Lung (tissue), 12 donors: Measurements from ENCODE around the gene KRTAP12-2. TPM values are rescaled to one million over a fixed set of nuclear protein-coding genes. Genes with fewer than 3 reads are reported as not detected.

ENCODE experiments used
- ATAC-seq: fragments of 200-7000 bp; cut with Tn5 transposase; one replicate; pipeline ENCODE4 v1.9.1; 2020; ENCODE audit warnings: moderate number of reproducible peaks; ENCODE audit not compliant: insufficient read depth, low FRiP score
- DNase-seq, 3 donors: peaks; one replicate each; pipeline ENCODE4 v3.0.0-alpha.2; 2013 to 2017
- H3K27ac ChIP-seq, 2 donors: one replicate each; pipeline ENCODE4 v1.5.1; 2013; ENCODE audit warnings: mild to moderate bottlenecking in 2 of 2, moderate library complexity in 2 of 2, control low read depth in 1 of 2, inconsistent platforms in 1 of 2, low read depth in 1 of 2, low read length in 1 of 2
- H3K27me3 ChIP-seq, 3 donors: one replicate each; pipeline ENCODE4 v1.5.1; 2013; ENCODE audit warnings: low read length in 2 of 3; ENCODE audit not compliant: control insufficient read depth in 3 of 3, insufficient read depth in 3 of 3
- H3K36me3 ChIP-seq, 4 donors: one replicate each; pipeline ENCODE4 v1.5.1; 2013; ENCODE audit warnings: low read length in 4 of 4, mild to moderate bottlenecking in 1 of 4, moderate library complexity in 1 of 4; ENCODE audit not compliant: control insufficient read depth in 4 of 4, insufficient read depth in 4 of 4
- H3K4me1 ChIP-seq, 5 donors: one replicate each; pipeline ENCODE4 v1.5.1; 2013; ENCODE audit warnings: low read length in 5 of 5, mild to moderate bottlenecking in 2 of 5, moderate library complexity in 1 of 5; ENCODE audit not compliant: control insufficient read depth in 5 of 5, insufficient read depth in 5 of 5
- H3K4me3 ChIP-seq: one replicate; pipeline ENCODE4 v1.5.1; 2013; ENCODE audit warnings: mild to moderate bottlenecking, control low read depth, moderate library complexity
- H3K9ac ChIP-seq, 2 donors: one replicate each; pipeline ENCODE4 v1.5.1; 2013; ENCODE audit warnings: low read length in 2 of 2, control low read depth in 1 of 2; ENCODE audit not compliant: insufficient read depth in 1 of 2
- H3K9me3 ChIP-seq, 4 donors: one replicate each; pipeline ENCODE4 v1.5.1; 2013; ENCODE audit warnings: low read length in 3 of 4, mild to moderate bottlenecking in 1 of 4, moderate library complexity in 1 of 4; ENCODE audit not compliant: control insufficient read depth in 4 of 4, insufficient read depth in 3 of 4
- CTCF ChIP-seq: IDR thresholded peaks from 2 replicates; pipeline ENCODE4 v1.5.1; 2012; ENCODE audit warnings: mild to moderate bottlenecking; ENCODE audit errors: control extremely low read depth, extremely low read depth
- WGBS, 2 donors: extraction: QIAGEN DNeasy Blood & Tissue Kit; methylation state at CpG; one replicate each; pipeline ENCODE4 v1.1.7; 2013; 5-methylcytosine and 5-hydroxymethylcytosine counted together
- polyA plus RNA-seq, 2 donors: library from polyadenylated mRNA; stranded (reverse); fragments of 200-250 nt; gene quantifications; one replicate each; pipeline ENCODE4 v1.2.1, GENCODE V29; 2013
- total RNA-seq, 2 donors: library from RNA; depleted of rRNA in 1 of 2; stranded (reverse); fragments of >200 nt in 1 of 2; gene quantifications; one replicate each; pipeline ENCODE4 v1.2.1, GENCODE V29; 2014 to 2021
- donor health status: control.
- donor health status: control.
- donor health status: Bipolar disorder and iron deficiency.
- donor health status: healthy.
- donor health status: DM: yes; HTN: yes; CAD: no.

The KRTAP12-2 gene
- total and polyA plus RNA-seq, 4 donors = not detected

GRCh38 chr21:44658913-44659595 lies 7.7 kb downstream of the KRTAP12-2 start:
- H3K9ac ChIP-seq = no peak overlapping the region
- peaks cover 0 to 12% (median 2%) of the 10 kb centered on the region in 4 donors for H3K9me3 ChIP-seq
- 47 to 59% methylated on average over 11 of the region's 11 CpGs for WGBS, 2 donors
- H3K4me1 ChIP-seq = peaks cover 0 to 1% (median 0%) of the 10 kb centered on the region in 5 donors
- no peak overlapping the region for H3K27ac ChIP-seq
- ATAC-seq (no peak), DNase-seq (no peak)
- TF ChIP-seq CTCF = no peak
- H3K4me3 ChIP-seq = no peak overlapping the region
- H3K36me3 ChIP-seq = no peaks in the 10 kb centered on the region
- H3K27me3 ChIP-seq = no peaks in the 10 kb centered on the region

- Histone ChIP-seq H3K4me3 (no peak overlapping the region), H3K9ac (no peak overlapping the region), H3K4me1 (peaks cover 0 to 1% (median 0%) of the 10 kb centered on the region in 5 donors), H3K9me3 (peaks cover 0 to 12% (median 2%) of the 10 kb centered on the region in 4 donors), H3K36me3 (no peaks in the 10 kb centered on the region), H3K27me3 (no peaks in the 10 kb centered on the region), H3K27ac (no peak overlapping the region)
- 69 to 76% methylated on average over 5 of the region's 5 CpGs for WGBS, 2 donors
- DNase-seq = no peak
- no peak for ATAC-seq
- no peak for TF ChIP-seq CTCF
These were observed 8.2 kb downstream of the KRTAP12-2 start for GRCh38 chr21:44658541-44658910.

GRCh38 chr21:44657635-44658540 lies 8.8 kb downstream of the KRTAP12-2 start, which contains the start of gene KRTAP12-3:
KRTAP12-3 (plus strand) TSS chr21:44657932; CDS start chr21:44657980, 48 bp downstream.
- ATAC-seq = no peak
- TF ChIP-seq CTCF = no peak
- peaks cover 0 to 12% (median 2%) of the 10 kb centered on the region in 4 donors for H3K9me3 ChIP-seq
- peak within 1 kb of the TSS in 1 of 2 donors; percentile 28 for H3K27ac ChIP-seq
- peaks cover 0 to 1% (median 0%) of the 10 kb centered on the region in 5 donors for H3K4me1 ChIP-seq
- no peaks in the 10 kb centered on the region for H3K27me3 ChIP-seq
- no peaks in the 10 kb centered on the region for H3K36me3 ChIP-seq
- no peak within 1 kb of the TSS for H3K4me3 ChIP-seq
- no peak within 1 kb of the TSS for H3K9ac ChIP-seq
- WGBS, 2 donors = 67% methylated on average over 26 of the region's 26 CpGs
- peak in 1 of 3 donors; percentile 26 for DNase-seq
